Measurements from ENCODE around the gene ANKS1B.

The ANKS1B gene

GRCh38 chr12:100026241-100026640, 41.5 kb upstream of the ANKS1B start:
- no peak overlapping the region for H3K4me2 ChIP-seq (ENCODE audit: low read length)
- H4K20me1 ChIP-seq (ENCODE audit: insufficient read depth, low read length): no peaks in the 10 kb centered on the region
- H3K4me3 ChIP-seq (ENCODE audit: low read depth, low read length, poor library complexity, severe bottlenecking): no peak overlapping the region
- no peaks in the 10 kb centered on the region for H3K9me2 ChIP-seq (ENCODE audit: low read depth, low read length)
- H3K9ac ChIP-seq (ENCODE audit: low read length): no peak overlapping the region
- H3F3A ChIP-seq (ENCODE audit: insufficient read depth, low read length): no peaks in the 10 kb centered on the region
- no peaks in the 10 kb centered on the region for H3K79me2 ChIP-seq (ENCODE audit: insufficient read depth, low read length)
- no peaks in the 10 kb centered on the region for H3K36me3 ChIP-seq (ENCODE audit: insufficient read depth, low read length)
- no peak for TF ChIP-seq CTCF (IDR thresholded peaks at IDR 0.05; ENCODE audit: low read length)
- no peak for TF ChIP-seq EZH2 (IDR thresholded peaks at IDR 0.05; ENCODE audit: borderline replicate concordance, low read length)
- no peaks in the 10 kb centered on the region for H3K27me3 ChIP-seq (ENCODE audit: insufficient read depth, low read length)
- H2AFZ ChIP-seq (ENCODE audit: low read length): no peak overlapping the region
- no peak overlapping the region for H3K27ac ChIP-seq (ENCODE audit: low read depth, low read length, poor library complexity, severe bottlenecking)
- no peaks in the 10 kb centered on the region for H3K9me3 ChIP-seq (ENCODE audit: low read length)
- H3K4me1 ChIP-seq (ENCODE audit: insufficient read depth, low read length, severe bottlenecking): no peaks in the 10 kb centered on the region

- H3K9ac ChIP-seq (ENCODE audit: low read length): no peak overlapping the region
- TF ChIP-seq EZH2 (IDR thresholded peaks at IDR 0.05; ENCODE audit: borderline replicate concordance, low read length): no peak
- no peak for TF ChIP-seq CTCF (IDR thresholded peaks at IDR 0.05; ENCODE audit: low read length)
Measured at GRCh38 chr12:100024974-100025555, 40.3 kb upstream of the ANKS1B start.

GRCh38 chr12:100020370-100020769, 35.6 kb upstream of the ANKS1B start:
- no peak overlapping the region for H3K27ac ChIP-seq (ENCODE audit: low read depth, low read length, poor library complexity, severe bottlenecking)
- no peaks in the 10 kb centered on the region for H3F3A ChIP-seq (ENCODE audit: insufficient read depth, low read length)
- H4K20me1 ChIP-seq (ENCODE audit: insufficient read depth, low read length): no peaks in the 10 kb centered on the region
- no peaks in the 10 kb centered on the region for H3K9me3 ChIP-seq (ENCODE audit: low read length)
- no peaks in the 10 kb centered on the region for H3K4me1 ChIP-seq (ENCODE audit: insufficient read depth, low read length, severe bottlenecking)
- no peak overlapping the region for H3K4me2 ChIP-seq (ENCODE audit: low read length)
- no peaks in the 10 kb centered on the region for H3K27me3 ChIP-seq (ENCODE audit: insufficient read depth, low read length)
- no peaks in the 10 kb centered on the region for H3K9me2 ChIP-seq (ENCODE audit: low read depth, low read length)
- no peaks in the 10 kb centered on the region for H3K36me3 ChIP-seq (ENCODE audit: insufficient read depth, low read length)
- no peak for TF ChIP-seq EZH2 (IDR thresholded peaks at IDR 0.05; ENCODE audit: borderline replicate concordance, low read length)
- no peak for TF ChIP-seq CTCF (IDR thresholded peaks at IDR 0.05; ENCODE audit: low read length)
- no peak overlapping the region for H3K4me3 ChIP-seq (ENCODE audit: low read depth, low read length, poor library complexity, severe bottlenecking)
- H3K9ac ChIP-seq (ENCODE audit: low read length): no peak overlapping the region
- H3K79me2 ChIP-seq (ENCODE audit: insufficient read depth, low read length): no peaks in the 10 kb centered on the region
- no peak overlapping the region for H2AFZ ChIP-seq (ENCODE audit: low read length)

More at GRCh38 chr12:100024974-100025555, 40.3 kb upstream of the ANKS1B start:
- no peaks in the 10 kb centered on the region for H3K9me2 ChIP-seq (ENCODE audit: low read depth, low read length)
- H3K36me3 ChIP-seq (ENCODE audit: insufficient read depth, low read length): no peaks in the 10 kb centered on the region
- no peaks in the 10 kb centered on the region for H3K27me3 ChIP-seq (ENCODE audit: insufficient read depth, low read length)
- no peak overlapping the region for H3K27ac ChIP-seq (ENCODE audit: low read depth, low read length, poor library complexity, severe bottlenecking)
- H3F3A ChIP-seq (ENCODE audit: insufficient read depth, low read length): no peaks in the 10 kb centered on the region
- H3K79me2 ChIP-seq (ENCODE audit: insufficient read depth, low read length): no peaks in the 10 kb centered on the region
- no peaks in the 10 kb centered on the region for H4K20me1 ChIP-seq (ENCODE audit: insufficient read depth, low read length)
- H3K4me2 ChIP-seq (ENCODE audit: low read length): no peak overlapping the region
- H2AFZ ChIP-seq (ENCODE audit: low read length): no peak overlapping the region
- no peaks in the 10 kb centered on the region for H3K9me3 ChIP-seq (ENCODE audit: low read length)
- no peaks in the 10 kb centered on the region for H3K4me1 ChIP-seq (ENCODE audit: insufficient read depth, low read length, severe bottlenecking)
- H3K4me3 ChIP-seq (ENCODE audit: low read depth, low read length, poor library complexity, severe bottlenecking): no peak overlapping the region

Measured in OCI-LY1 (cell line).